ENCODE results near the gene ABL2. TPM values are rescaled to one million over a fixed set of nuclear protein-coding genes. Genes with fewer than 3 reads are reported as not detected.
A peak's percentile ranks its signal among the peaks of the same experiment; 100 is the strongest.

Gene ABL2
- total RNA-seq, 1 donor from 2014 or later, result 18.6 TPM

DNA sequence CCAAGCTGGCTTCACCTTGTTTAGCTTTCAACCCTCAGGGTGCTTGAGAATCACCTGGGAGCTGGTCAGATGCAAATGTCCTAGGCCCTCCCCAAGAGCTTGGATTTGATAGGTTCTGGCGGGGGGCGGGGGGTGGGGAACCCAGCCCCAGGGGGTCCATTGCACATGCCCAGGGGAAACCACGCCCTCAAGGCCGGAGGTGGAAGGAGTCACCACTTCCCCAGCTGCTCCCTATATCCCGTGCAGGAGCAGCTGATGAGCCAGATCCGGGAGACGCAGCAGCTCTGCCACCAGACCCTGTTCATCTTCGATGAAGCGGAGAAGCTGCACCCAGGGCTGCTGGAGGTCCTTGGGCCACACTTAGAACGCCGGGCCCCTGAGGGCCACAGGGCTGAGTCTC, 141.8 kb downstream of the ABL2 start:
- H3K9me3 Mint-ChIP-seq, result no peaks in the 10 kb centered on the region
- H3K27ac Mint-ChIP-seq, result no peak overlapping the region
- no peaks in the 10 kb centered on the region for H3K27me3 Mint-ChIP-seq
- peaks cover 12% of the 10 kb centered on the region for H3K36me3 Mint-ChIP-seq
- no peak overlapping the region for H3K4me3 Mint-ChIP-seq
- DNase-seq (ENCODE audit: extremely low spot score, unreplicated experiment), result no peak
- TF ChIP-seq, protein P1, sequence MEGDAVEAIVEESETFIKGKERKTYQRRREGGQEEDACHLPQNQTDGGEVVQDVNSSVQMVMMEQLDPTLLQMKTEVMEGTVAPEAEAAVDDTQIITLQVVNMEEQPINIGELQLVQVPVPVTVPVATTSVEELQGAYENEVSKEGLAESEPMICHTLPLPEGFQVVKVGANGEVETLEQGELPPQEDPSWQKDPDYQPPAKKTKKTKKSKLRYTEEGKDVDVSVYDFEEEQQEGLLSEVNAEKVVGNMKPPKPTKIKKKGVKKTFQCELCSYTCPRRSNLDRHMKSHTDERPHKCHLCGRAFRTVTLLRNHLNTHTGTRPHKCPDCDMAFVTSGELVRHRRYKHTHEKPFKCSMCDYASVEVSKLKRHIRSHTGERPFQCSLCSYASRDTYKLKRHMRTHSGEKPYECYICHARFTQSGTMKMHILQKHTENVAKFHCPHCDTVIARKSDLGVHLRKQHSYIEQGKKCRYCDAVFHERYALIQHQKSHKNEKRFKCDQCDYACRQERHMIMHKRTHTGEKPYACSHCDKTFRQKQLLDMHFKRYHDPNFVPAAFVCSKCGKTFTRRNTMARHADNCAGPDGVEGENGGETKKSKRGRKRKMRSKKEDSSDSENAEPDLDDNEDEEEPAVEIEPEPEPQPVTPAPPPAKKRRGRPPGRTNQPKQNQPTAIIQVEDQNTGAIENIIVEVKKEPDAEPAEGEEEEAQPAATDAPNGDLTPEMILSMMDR (conservative IDR thresholded peaks at IDR 0.05), result no peak
- H3K4me1 Mint-ChIP-seq (ENCODE audit: unreplicated experiment), result peaks cover 18% of the 10 kb centered on the region

GRCh38 chr1:179083533-179083932, 145.9 kb downstream of the ABL2 start:
- H3K36me3 Mint-ChIP-seq, result peaks cover 3% of the 10 kb centered on the region
- H3K27ac Mint-ChIP-seq, result peak overlapping the region; percentile 72

GRCh38 chr1:179082999-179083335, 146.5 kb downstream of the ABL2 start:
- DNase-seq (ENCODE audit: extremely low spot score, unreplicated experiment), result no peak
- TF ChIP-seq, protein P1 (conservative IDR thresholded peaks at IDR 0.05), result no peak
- H3K9me3 Mint-ChIP-seq, result no peaks in the 10 kb centered on the region
- H3K4me3 Mint-ChIP-seq, result peak overlapping the region; percentile 97
- no peaks in the 10 kb centered on the region for H3K27me3 Mint-ChIP-seq
- peak overlapping the region; percentile 87 for H3K27ac Mint-ChIP-seq
- H3K4me1 Mint-ChIP-seq (ENCODE audit: unreplicated experiment), result peaks cover 22% of the 10 kb centered on the region
- peaks cover 3% of the 10 kb centered on the region for H3K36me3 Mint-ChIP-seq

More at GRCh38 chr1:179083533-179083932, 145.9 kb downstream of the ABL2 start:
- no peak for DNase-seq (ENCODE audit: extremely low spot score, unreplicated experiment)
- peak overlapping the region; percentile 80 for H3K4me3 Mint-ChIP-seq
- H3K27me3 Mint-ChIP-seq, result no peaks in the 10 kb centered on the region
- TF ChIP-seq, protein P1 (conservative IDR thresholded peaks at IDR 0.05), result no peak
- H3K4me1 Mint-ChIP-seq (ENCODE audit: unreplicated experiment), result peaks cover 22% of the 10 kb centered on the region
- no peaks in the 10 kb centered on the region for H3K9me3 Mint-ChIP-seq

DNA sequence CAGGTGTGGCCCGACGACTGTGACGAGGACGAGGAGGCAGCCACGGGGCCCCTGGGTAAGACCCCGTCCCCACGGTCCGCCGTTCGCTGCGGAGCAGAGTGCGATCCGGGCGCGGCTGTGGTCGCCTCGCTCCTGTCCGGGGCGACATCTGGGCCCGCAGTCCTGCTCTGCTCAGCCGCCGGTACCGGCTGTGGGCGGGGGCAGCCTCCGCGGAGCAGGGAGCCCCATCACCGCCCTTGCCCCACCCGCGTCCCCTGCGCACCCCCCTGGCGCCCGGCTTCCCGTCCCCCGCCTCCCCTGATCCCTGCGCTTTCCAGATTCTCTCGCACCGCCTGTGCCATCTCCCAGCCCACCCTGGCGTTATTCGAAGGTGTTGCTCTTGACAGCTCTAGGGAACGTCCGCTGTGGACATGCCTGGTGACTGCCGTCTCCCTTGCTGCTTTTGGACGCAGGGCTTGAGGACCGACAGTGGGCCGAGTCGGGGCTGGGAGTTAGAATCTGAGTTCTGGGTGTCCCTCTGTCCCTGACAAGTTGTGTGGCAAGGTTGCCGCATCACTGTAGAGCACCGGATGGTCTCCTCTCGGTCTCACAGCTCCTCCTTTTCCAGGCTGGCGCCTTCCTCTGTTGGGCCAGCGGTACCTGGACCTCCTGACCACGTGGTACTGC, 147.0 kb downstream of the ABL2 start:
- H3K27me3 Mint-ChIP-seq, result no peaks in the 10 kb centered on the region
- TF ChIP-seq, protein P1 (conservative IDR thresholded peaks at IDR 0.05), result no peak
- no peak for DNase-seq (ENCODE audit: extremely low spot score, unreplicated experiment)
- H3K9me3 Mint-ChIP-seq, result no peaks in the 10 kb centered on the region
- H3K4me1 Mint-ChIP-seq (ENCODE audit: unreplicated experiment), result peaks cover 22% of the 10 kb centered on the region
- peaks cover 3% of the 10 kb centered on the region for H3K36me3 Mint-ChIP-seq
- H3K27ac Mint-ChIP-seq, result peak overlapping the region; percentile 87
- peak overlapping the region; percentile 97 for H3K4me3 Mint-ChIP-seq

GRCh38 chr1:179081687-179082332, 147.7 kb downstream of the ABL2 start, which contains the start of gene TOR3A:
Gene TOR3A (plus strand): TSS chr1:179082070. CDS start chr1:179082129, 59 bp downstream.
- Mint-ChIP-seq H3K36me3 (peaks cover 3% of the 10 kb centered on the region), H3K4me1 (ENCODE audit: unreplicated experiment) (peaks cover 22% of the 10 kb centered on the region), H3K4me3 (peak within 1 kb of the TSS; percentile 97), H3K27ac (peak within 1 kb of the TSS; percentile 87), H3K27me3 (no peaks in the 10 kb centered on the region), H3K9me3 (no peaks in the 10 kb centered on the region)
- DNase-seq (ENCODE audit: extremely low spot score, unreplicated experiment), result peak; percentile 91
- TF ChIP-seq, protein P1 (conservative IDR thresholded peaks at IDR 0.05), result no peak
